Lung (tissue), 12 donors: Measurements from ENCODE around the gene ANKMY2. TPM values are rescaled to one million over a fixed set of nuclear protein-coding genes. Genes with fewer than 3 reads are reported as not detected.

Source experiments
- ATAC-seq: fragments of 200-7000 bp; cut with Tn5 transposase; one replicate; pipeline ENCODE4 v1.9.1; 2020; ENCODE audit warnings: moderate number of reproducible peaks; ENCODE audit not compliant: insufficient read depth, low FRiP score
- DNase-seq, 3 donors: peaks; one replicate each; pipeline ENCODE4 v3.0.0-alpha.2; 2013 to 2017
- H3K27ac ChIP-seq, 2 donors: one replicate each; pipeline ENCODE4 v1.5.1; 2013; ENCODE audit warnings: mild to moderate bottlenecking in 2 of 2, moderate library complexity in 2 of 2, control low read depth in 1 of 2, inconsistent platforms in 1 of 2, low read depth in 1 of 2, low read length in 1 of 2
- H3K27me3 ChIP-seq, 3 donors: one replicate each; pipeline ENCODE4 v1.5.1; 2013; ENCODE audit warnings: low read length in 2 of 3; ENCODE audit not compliant: control insufficient read depth in 3 of 3, insufficient read depth in 3 of 3
- H3K36me3 ChIP-seq, 4 donors: one replicate each; pipeline ENCODE4 v1.5.1; 2013; ENCODE audit warnings: low read length in 4 of 4, mild to moderate bottlenecking in 1 of 4, moderate library complexity in 1 of 4; ENCODE audit not compliant: control insufficient read depth in 4 of 4, insufficient read depth in 4 of 4
- H3K4me1 ChIP-seq, 5 donors: one replicate each; pipeline ENCODE4 v1.5.1; 2013; ENCODE audit warnings: low read length in 5 of 5, mild to moderate bottlenecking in 2 of 5, moderate library complexity in 1 of 5; ENCODE audit not compliant: control insufficient read depth in 5 of 5, insufficient read depth in 5 of 5
- H3K4me3 ChIP-seq: one replicate; pipeline ENCODE4 v1.5.1; 2013; ENCODE audit warnings: mild to moderate bottlenecking, control low read depth, moderate library complexity
- H3K9ac ChIP-seq, 2 donors: one replicate each; pipeline ENCODE4 v1.5.1; 2013; ENCODE audit warnings: low read length in 2 of 2, control low read depth in 1 of 2; ENCODE audit not compliant: insufficient read depth in 1 of 2
- H3K9me3 ChIP-seq, 4 donors: one replicate each; pipeline ENCODE4 v1.5.1; 2013; ENCODE audit warnings: low read length in 3 of 4, mild to moderate bottlenecking in 1 of 4, moderate library complexity in 1 of 4; ENCODE audit not compliant: control insufficient read depth in 4 of 4, insufficient read depth in 3 of 4
- CTCF ChIP-seq: IDR thresholded peaks from 2 replicates; pipeline ENCODE4 v1.5.1; 2012; ENCODE audit warnings: mild to moderate bottlenecking; ENCODE audit errors: control extremely low read depth, extremely low read depth
- WGBS, 2 donors: extraction: QIAGEN DNeasy Blood & Tissue Kit; methylation state at CpG; one replicate each; pipeline ENCODE4 v1.1.7; 2013; 5-methylcytosine and 5-hydroxymethylcytosine counted together
- polyA plus RNA-seq, 2 donors: library from polyadenylated mRNA; stranded (reverse); fragments of 200-250 nt; gene quantifications; one replicate each; pipeline ENCODE4 v1.2.1, GENCODE V29; 2013
- total RNA-seq, 2 donors: library from RNA; depleted of rRNA in 1 of 2; stranded (reverse); fragments of >200 nt in 1 of 2; gene quantifications; one replicate each; pipeline ENCODE4 v1.2.1, GENCODE V29; 2014 to 2021
- donor health status: control.
- donor health status: control.
- donor health status: Bipolar disorder and iron deficiency.
- donor health status: healthy.
- donor health status: DM: yes; HTN: yes; CAD: no.

ANKMY2 gene
- total and polyA plus RNA-seq, 4 donors, result 4.9 to 26.2 (median 9.7) TPM

- no peaks in the 10 kb centered on the region for H3K27me3 ChIP-seq
- WGBS, 2 donors, result 87% methylated on average over 4 of the region's 4 CpGs
- TF ChIP-seq CTCF, result no peak
- H3K36me3 ChIP-seq, result peaks cover 3 to 22% (median 12%) of the 10 kb centered on the region in 4 donors
- ATAC-seq (no peak), DNase-seq (no peak)
- no peaks in the 10 kb centered on the region for H3K4me1 ChIP-seq
- H3K27ac ChIP-seq, result no peak overlapping the region
- H3K4me3 ChIP-seq, result no peak overlapping the region
- no peak overlapping the region for H3K9ac ChIP-seq
- H3K9me3 ChIP-seq, result no peaks in the 10 kb centered on the region
Measured at GRCh38 chr7:16609842-16610450, 35.6 kb downstream of the ANKMY2 start.

GRCh38 chr7:16606704-16607103 lies 38.9 kb downstream of the ANKMY2 start:
- DNase-seq (no peak), ATAC-seq (no peak)
- no peak for TF ChIP-seq CTCF
- H3K27me3 ChIP-seq, result no peaks in the 10 kb centered on the region
- WGBS, 2 donors, result 72 to 92% methylated on average over 3 of the region's 3 CpGs
- no peak overlapping the region for H3K9ac ChIP-seq
- no peaks in the 10 kb centered on the region for H3K9me3 ChIP-seq
- H3K4me1 ChIP-seq, result no peaks in the 10 kb centered on the region
- no peak overlapping the region for H3K27ac ChIP-seq
- H3K36me3 ChIP-seq, result peaks cover 7 to 35% (median 27%) of the 10 kb centered on the region in 4 donors
- H3K4me3 ChIP-seq, result no peak overlapping the region

GRCh38 chr7:16604054-16604453 lies 41.5 kb downstream of the ANKMY2 start:
- no peak for TF ChIP-seq CTCF
- peaks cover 10 to 38% (median 32%) of the 10 kb centered on the region in 4 donors for H3K36me3 ChIP-seq
- WGBS, 2 donors, result 94 to 99% methylated on average over 3 of the region's 3 CpGs
- ATAC-seq (no peak), DNase-seq (no peak)
- no peak overlapping the region for H3K9ac ChIP-seq
- no peak overlapping the region for H3K27ac ChIP-seq
- H3K4me1 ChIP-seq, result no peaks in the 10 kb centered on the region
- no peaks in the 10 kb centered on the region for H3K27me3 ChIP-seq
- H3K4me3 ChIP-seq, result no peak overlapping the region
- no peaks in the 10 kb centered on the region for H3K9me3 ChIP-seq

GRCh38 chr7:16603633-16604032 lies 41.9 kb downstream of the ANKMY2 start:
- Histone ChIP-seq H3K27me3 (no peaks in the 10 kb centered on the region), H3K4me3 (no peak overlapping the region), H3K27ac (no peak overlapping the region), H3K36me3 (peaks cover 12 to 38% (median 32%) of the 10 kb centered on the region in 4 donors), H3K9ac (no peak overlapping the region), H3K4me1 (no peaks in the 10 kb centered on the region), H3K9me3 (no peaks in the 10 kb centered on the region)
- DNase-seq (no peak), ATAC-seq (no peak)
- TF ChIP-seq CTCF, result no peak
